HEK293 (cell line): ENCODE data around the gene LPAR6.

Experiments
- CTCF ChIA-PET: fragments of 350-600 bp; formaldehyde crosslinking; extraction: SDS; loops from one replicate; lab custom pipeline; 2021; ENCODE audit warnings: antibody characterized with exemption; lab: Yijun Ruan, JAX
- POLR2A ChIA-PET: fragments of 300-600 bp; formaldehyde crosslinking; extraction: SDS; loops from one replicate; lab custom pipeline; 2020; ENCODE audit warnings: antibody characterized with exemption, inconsistent platforms; lab: Yijun Ruan, JAX
- H3K27ac ChIP-seq: fragments of 200-500 bp; sonication (Bioruptor generic); 2 replicates; pipeline ENCODE4 v1.5.1; 2014; ENCODE audit warnings: low read depth, low read length, control low read depth, inconsistent platforms; ENCODE audit errors: extremely low read depth
- H3K36me3 ChIP-seq, 2 experiments: fragments of 200-500 bp in 1 of 2; sonication (Bioruptor generic) in 1 of 2; 1 replicate in 1 of 2; 2 replicates in 1 of 2; pipeline ENCODE4 v1.5.1; 2014 to 2017; ENCODE audit warnings: inconsistent platforms in 2 of 2, low read length in 2 of 2; ENCODE audit not compliant: control insufficient read depth in 2 of 2, insufficient read depth in 1 of 2
- H3K4me1 ChIP-seq: fragments of 200-500 bp; sonication (Bioruptor generic); 2 replicates; pipeline ENCODE4 v1.5.1; 2014; ENCODE audit warnings: mild to moderate bottlenecking, low read length, inconsistent platforms; ENCODE audit not compliant: control insufficient read depth, insufficient read depth
- H3K4me3 ChIP-seq: 2 replicates; pipeline ENCODE4 v1.5.1; 2011; ENCODE audit warnings: low read depth, mild to moderate bottlenecking, control low read depth, low read length, moderate library complexity
- H3K9me3 ChIP-seq: fragments of 200-500 bp; sonication (Bioruptor generic); 2 replicates; pipeline ENCODE4 v1.5.1; 2014; ENCODE audit warnings: low read depth, low read length, inconsistent platforms; ENCODE audit not compliant: control insufficient read depth, insufficient read depth
- EGR2 ChIP-seq: fragments of 450-650 bp; formaldehyde crosslinking; IDR thresholded peaks from 2 replicates; pipeline ENCODE4 v1.5.1; 2016; ENCODE audit warnings: low read depth, missing biosample characterization, missing genetic modification characterization
- KLF9 ChIP-seq: fragments of 450-650 bp; formaldehyde crosslinking; IDR thresholded peaks from 2 replicates; pipeline ENCODE4 v1.5.1; 2016; ENCODE audit warnings: missing biosample characterization, missing genetic modification characterization, low read depth
- PRDM6 ChIP-seq: fragments of 450-650 bp; formaldehyde crosslinking; IDR thresholded peaks from 2 replicates; pipeline ENCODE4 v1.5.1; 2017; ENCODE audit warnings: missing biosample characterization, missing genetic modification characterization
- TCF7L2 ChIP-seq: IDR thresholded peaks from 2 replicates; pipeline ENCODE4 v1.6.1; 2011; ENCODE audit warnings: low read depth, mild to moderate bottlenecking, inconsistent platforms, low read length, moderate library complexity, borderline replicate concordance
- ZBTB26 ChIP-seq: fragments of 450-650 bp; formaldehyde crosslinking; optimal IDR thresholded peaks from 2 replicates; pipeline ENCODE3; 2016; ENCODE audit warnings: missing biosample characterization, mild to moderate bottlenecking, missing genetic modification characterization
- ZEB2 ChIP-seq: fragments of 450-650 bp; formaldehyde crosslinking; IDR thresholded peaks from 2 replicates; pipeline ENCODE4 v1.5.1; 2016; ENCODE audit warnings: missing biosample characterization, missing genetic modification characterization
- ZFP41 ChIP-seq: fragments of 450-650 bp; formaldehyde crosslinking; IDR thresholded peaks from 2 replicates; pipeline ENCODE4 v1.5.1; 2016; ENCODE audit warnings: missing biosample characterization, missing genetic modification characterization, borderline replicate concordance
- ZNF157 ChIP-seq: fragments of 450-650 bp; formaldehyde crosslinking; IDR thresholded peaks from 2 replicates; pipeline ENCODE4 v1.5.1; 2016; ENCODE audit warnings: missing biosample characterization, missing genetic modification characterization
- ZNF16 ChIP-seq: fragments of 450-650 bp; formaldehyde crosslinking; IDR thresholded peaks from 2 replicates; pipeline ENCODE4 v1.5.1; 2016; ENCODE audit warnings: low read depth, missing biosample characterization, missing genetic modification characterization
- ZNF184 ChIP-seq: fragments of 450-650 bp; IDR thresholded peaks from 2 replicates; pipeline ENCODE4 v1.5.1; 2018; ENCODE audit warnings: missing biosample characterization, mild to moderate bottlenecking, missing genetic modification characterization
- ZNF221 ChIP-seq: fragments of 450-650 bp; formaldehyde crosslinking; IDR thresholded peaks from 2 replicates; pipeline ENCODE4 v1.5.1; 2017; ENCODE audit warnings: missing biosample characterization, missing genetic modification characterization, borderline replicate concordance
- ZNF223 ChIP-seq: fragments of 450-650 bp; formaldehyde crosslinking; IDR thresholded peaks from 2 replicates; pipeline ENCODE4 v1.5.1; 2016; ENCODE audit warnings: missing biosample characterization, missing genetic modification characterization
- ZNF311 ChIP-seq: fragments of 450-650 bp; formaldehyde crosslinking; IDR thresholded peaks from 2 replicates; pipeline ENCODE4 v1.5.1; 2017; ENCODE audit warnings: missing biosample characterization, missing genetic modification characterization, borderline replicate concordance
- ZNF391 ChIP-seq: fragments of 450-650 bp; formaldehyde crosslinking; IDR thresholded peaks from 2 replicates; pipeline ENCODE4 v1.5.1; 2016; ENCODE audit warnings: low read depth, missing biosample characterization, missing genetic modification characterization, borderline replicate concordance
- ZNF473 ChIP-seq: fragments of 450-650 bp; formaldehyde crosslinking; IDR thresholded peaks from 2 replicates; pipeline ENCODE4 v1.5.1; 2017; ENCODE audit warnings: missing biosample characterization, missing genetic modification characterization
- ZNF558 ChIP-seq: fragments of 450-650 bp; formaldehyde crosslinking; IDR thresholded peaks from 2 replicates; pipeline ENCODE4 v1.5.1; 2016; ENCODE audit warnings: missing biosample characterization, missing genetic modification characterization
- ZNF626 ChIP-seq: fragments of 450-650 bp; sonication (Bioruptor Pico); formaldehyde crosslinking; IDR thresholded peaks from 2 replicates; pipeline ENCODE4 v1.5.1; 2018; ENCODE audit warnings: missing biosample characterization, missing genetic modification characterization, inconsistent platforms
- ZNF629 ChIP-seq: fragments of 450-650 bp; formaldehyde crosslinking; IDR thresholded peaks from 2 replicates; pipeline ENCODE4 v1.5.1; 2017; ENCODE audit warnings: missing biosample characterization, missing genetic modification characterization
- ZNF830 ChIP-seq: fragments of 450-650 bp; IDR thresholded peaks from 2 replicates; pipeline ENCODE4 v1.5.0; 2018; ENCODE audit warnings: missing biosample characterization, missing genetic modification characterization, low read depth, mild to moderate bottlenecking, moderate library complexity
- TF ChIP-seq, protein P1 (sequence below): sonication (generic); formaldehyde crosslinking; IDR thresholded peaks from 2 replicates; pipeline ENCODE4 v1.8.1; 2022; ENCODE audit warnings: mild to moderate bottlenecking, moderate library complexity, missing genetic modification reagents
- TF ChIP-seq, protein P2 (sequence below): fragments of 450-650 bp; formaldehyde crosslinking; IDR thresholded peaks from 2 replicates; pipeline ENCODE4 v1.5.1; 2016; ENCODE audit warnings: missing biosample characterization, missing genetic modification characterization

LPAR6 gene

DNA sequence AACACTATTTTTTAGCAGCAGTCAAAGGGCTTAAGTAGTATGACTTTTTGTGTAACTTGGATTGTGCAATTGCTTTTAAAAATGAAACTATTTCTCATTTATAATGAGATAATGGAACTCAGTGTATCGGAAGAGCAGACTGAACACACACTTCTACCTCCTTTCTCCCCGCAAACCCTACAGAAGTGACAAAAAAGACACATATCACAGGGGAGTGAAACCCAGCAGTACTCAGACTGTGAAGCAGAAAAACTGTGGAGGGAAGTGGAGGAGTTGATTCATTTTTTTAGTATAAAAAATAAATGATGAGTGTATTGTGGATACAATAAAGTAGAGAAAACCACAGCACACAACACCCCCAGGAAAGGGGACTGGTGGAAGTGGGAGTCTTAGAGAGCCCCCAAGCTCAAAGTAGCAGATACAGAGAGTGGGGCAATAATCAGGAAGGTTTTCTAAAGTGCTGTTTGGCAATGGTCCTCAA, 9.7 kb downstream of the LPAR6 start (continued):
- TF ChIP-seq, protein P1, sequence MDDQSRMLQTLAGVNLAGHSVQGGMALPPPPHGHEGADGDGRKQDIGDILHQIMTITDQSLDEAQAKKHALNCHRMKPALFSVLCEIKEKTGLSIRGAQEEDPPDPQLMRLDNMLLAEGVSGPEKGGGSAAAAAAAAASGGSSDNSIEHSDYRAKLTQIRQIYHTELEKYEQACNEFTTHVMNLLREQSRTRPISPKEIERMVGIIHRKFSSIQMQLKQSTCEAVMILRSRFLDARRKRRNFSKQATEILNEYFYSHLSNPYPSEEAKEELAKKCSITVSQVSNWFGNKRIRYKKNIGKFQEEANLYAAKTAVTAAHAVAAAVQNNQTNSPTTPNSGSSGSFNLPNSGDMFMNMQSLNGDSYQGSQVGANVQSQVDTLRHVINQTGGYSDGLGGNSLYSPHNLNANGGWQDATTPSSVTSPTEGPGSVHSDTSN (CRISPR knock-in tag), result no peak
- TF ChIP-seq ZNF629, result no peak
- TF ChIP-seq, all 188 proteins: peak for 0

- CTCF ChIA-PET, result no interaction called here
- H3K4me3 ChIP-seq, result no peak overlapping the region
- TF ChIP-seq ZNF184 (tag by site-specific recombination), result no peak
- TF ChIP-seq, all 188 proteins: peak for 0
- no peaks in the 10 kb centered on the region for H3K36me3 ChIP-seq
- H3K27ac ChIP-seq, result no peak overlapping the region
- POLR2A ChIA-PET, result no interaction called here
- H3K4me1 ChIP-seq, result peaks cover 17% of the 10 kb centered on the region
- no peaks in the 10 kb centered on the region for H3K9me3 ChIP-seq
These were observed 10.5 kb downstream of the LPAR6 start for GRCh38 chr13:48402325-48402932.

DNA sequence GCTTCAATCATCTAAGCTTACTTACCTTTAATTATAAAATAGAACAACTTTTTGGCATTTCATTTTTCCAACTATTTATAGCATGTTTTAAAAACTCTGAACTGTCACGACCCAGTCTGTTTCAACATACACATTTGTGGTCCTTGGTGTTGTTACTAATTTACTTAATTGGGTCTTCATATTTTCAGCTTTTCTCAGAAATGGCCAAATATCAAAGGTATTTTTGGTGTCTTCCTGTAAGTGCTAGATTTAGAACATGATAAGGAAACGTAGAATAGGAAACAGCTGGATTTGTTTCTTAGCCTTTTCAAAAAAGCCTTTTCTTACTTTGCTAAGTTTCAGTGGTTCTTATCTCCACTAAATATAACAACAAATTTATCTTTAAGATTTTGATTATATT, 11.4 kb downstream of the LPAR6 start:
- Histone ChIP-seq H3K27ac (no peak overlapping the region), H3K4me3 (no peak overlapping the region), H3K36me3 (no peaks in the 10 kb centered on the region), H3K4me1 (peaks cover 17% of the 10 kb centered on the region), H3K9me3 (no peaks in the 10 kb centered on the region)
- TF ChIP-seq TCF7L2 (no peak), KLF9 (tag by site-specific recombination) (no peak), ZNF157 (tag by site-specific recombination) (no peak), ZNF391 (no peak)
- POLR2A ChIA-PET, result no interaction called here
- CTCF ChIA-PET, result interaction anchor here (0.6 kb wide), 2 partner anchors 177 to 228 kb away, joined by 3 read pairs; no protein-coding TSS in a partner anchor

- H3K4me3 ChIP-seq, result no peak overlapping the region
- peaks cover 17% of the 10 kb centered on the region for H3K4me1 ChIP-seq
- no peaks in the 10 kb centered on the region for H3K36me3 ChIP-seq
- ChIA-PET POLR2A (no interaction called here), CTCF (interaction anchor here (0.6 kb wide), 2 partner anchors 178 to 229 kb away, joined by 3 read pairs; no protein-coding TSS in a partner anchor)
- TF ChIP-seq PRDM6 (peak; percentile 75), ZNF311 (tag by site-specific recombination) (no peak)
- no peak overlapping the region for H3K27ac ChIP-seq
- no peaks in the 10 kb centered on the region for H3K9me3 ChIP-seq
These were observed 12.0 kb downstream of the LPAR6 start for GRCh38 chr13:48400850-48401291.

- ChIA-PET POLR2A (no interaction called here), CTCF (no interaction called here)
- Histone ChIP-seq H3K36me3 (no peaks in the 10 kb centered on the region), H3K27ac (no peak overlapping the region), H3K9me3 (no peaks in the 10 kb centered on the region), H3K4me3 (no peak overlapping the region), H3K4me1 (peaks cover 17% of the 10 kb centered on the region)
- no peak for TF ChIP-seq ZNF830 (tag by site-specific recombination)
- no peak for TF ChIP-seq ZNF626 (tag by site-specific recombination)
- TF ChIP-seq ZNF16 (tag by site-specific recombination), result no peak
- no peak for TF ChIP-seq ZNF221
- no peak for TF ChIP-seq ZNF223
- no peak for TF ChIP-seq ZNF558 (tag by site-specific recombination)
- TF ChIP-seq ZEB2 (tag by site-specific recombination), result no peak
- no peak for TF ChIP-seq ZBTB26 (tag by site-specific recombination)
- no peak for TF ChIP-seq ZNF473 (tag by site-specific recombination)
- TF ChIP-seq, protein P2, sequence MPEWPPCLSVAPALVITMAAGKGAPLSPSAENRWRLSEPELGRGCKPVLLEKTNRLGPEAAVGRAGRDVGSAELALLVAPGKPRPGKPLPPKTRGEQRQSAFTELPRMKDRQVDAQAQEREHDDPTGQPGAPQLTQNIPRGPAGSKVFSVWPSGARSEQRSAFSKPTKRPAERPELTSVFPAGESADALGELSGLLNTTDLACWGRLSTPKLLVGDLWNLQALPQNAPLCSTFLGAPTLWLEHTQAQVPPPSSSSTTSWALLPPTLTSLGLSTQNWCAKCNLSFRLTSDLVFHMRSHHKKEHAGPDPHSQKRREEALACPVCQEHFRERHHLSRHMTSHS (tag by site-specific recombination), result no peak
- no peak for TF ChIP-seq EGR2
- TF ChIP-seq ZFP41 (tag by site-specific recombination), result no peak
These were observed 12.7 kb downstream of the LPAR6 start for GRCh38 chr13:48400090-48400694.
